HTERT RPE-1 (cell line): ENCODE measurements around the gene RANBP3.
"Not testable (repeated sequence)": the region's sequence is repeated elsewhere in the genome, so short reads cannot be mapped to it uniquely, and the experiment has no call there.

ENCODE experiments used
- in situ Hi-C: fragments of 300-500 bp; cut with MboI; formaldehyde crosslinking; loops from 4 replicates; pipeline ENCODE4 v1.14.3; 2020; ENCODE audit warnings: low sequenced_read_pairs

RANBP3 gene

DNA sequence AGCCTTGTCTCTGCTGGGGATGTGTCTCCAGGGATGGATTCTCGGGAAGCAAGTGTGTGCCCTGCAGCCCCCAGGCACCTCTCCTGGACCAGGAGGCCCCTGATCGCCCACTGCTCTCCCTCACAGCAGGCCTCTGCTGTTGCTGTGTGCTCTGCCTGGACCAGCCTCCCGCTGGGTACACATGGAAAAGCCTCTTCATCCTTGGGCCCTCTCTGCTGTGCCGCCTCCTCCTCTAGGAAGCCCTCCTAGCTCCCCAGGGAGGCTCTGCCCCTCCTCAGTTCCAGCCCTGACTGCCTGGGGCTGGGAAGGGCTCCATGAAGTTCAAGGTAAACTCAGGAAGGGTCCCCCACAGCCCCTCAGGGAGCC, 86.4 kb downstream of the RANBP3 start:
- in situ Hi-C loops: no loop called here

DNA sequence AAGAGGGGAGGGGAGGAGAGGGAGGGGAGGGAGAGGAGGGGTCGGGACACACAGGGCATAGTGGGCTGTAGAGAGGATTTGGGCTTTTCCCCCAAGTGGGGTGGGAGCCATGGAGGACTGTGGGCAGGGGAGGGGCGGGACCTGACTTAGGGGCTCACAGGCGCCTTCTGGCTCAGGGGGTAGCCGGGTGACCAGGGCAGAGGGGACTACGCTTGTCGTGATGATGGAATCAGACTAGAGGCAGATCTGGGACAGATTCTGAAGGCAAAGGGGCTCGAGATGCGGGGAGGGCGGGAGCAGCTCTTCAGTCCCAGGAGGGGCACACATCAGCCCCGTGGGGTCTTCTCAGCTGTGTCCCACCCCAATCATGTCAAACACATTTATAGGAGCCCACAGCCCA, 87.8 kb downstream of the RANBP3 start:
- in situ Hi-C loops: no loop called here

DNA sequence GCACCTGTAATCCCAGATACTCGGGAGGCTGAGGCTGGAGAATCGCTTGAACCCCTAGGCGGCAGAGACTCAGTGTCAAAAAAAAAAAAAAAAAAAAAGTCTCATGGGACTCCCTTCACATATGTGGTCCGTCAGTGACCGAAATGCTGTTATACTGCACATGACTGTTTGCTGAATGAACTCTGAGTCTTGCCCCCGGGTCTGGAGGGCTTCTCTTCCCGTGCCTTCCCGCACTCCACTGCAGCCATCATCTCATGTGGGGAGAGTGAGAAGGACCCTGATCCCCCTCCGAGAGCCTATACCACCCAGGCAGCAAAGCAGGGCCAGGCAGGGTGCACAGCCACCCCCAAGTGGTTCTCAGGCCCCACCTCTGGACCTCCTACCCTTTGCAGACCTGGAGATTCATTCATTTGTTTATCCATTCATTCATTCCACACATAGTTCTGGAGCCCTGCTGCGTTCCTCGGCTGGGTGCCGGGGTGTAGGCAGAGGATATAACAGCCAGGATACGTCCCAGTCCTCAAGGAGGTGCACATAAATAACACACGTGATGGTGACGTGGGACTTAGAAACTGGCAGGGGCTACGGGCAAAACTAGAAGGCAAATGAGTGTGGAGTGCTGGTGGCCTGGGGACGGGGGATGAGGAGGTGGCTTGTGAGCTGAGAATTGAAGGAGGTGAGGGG, 88.5 kb downstream of the RANBP3 start:
- in situ Hi-C loops: no loop called here

DNA sequence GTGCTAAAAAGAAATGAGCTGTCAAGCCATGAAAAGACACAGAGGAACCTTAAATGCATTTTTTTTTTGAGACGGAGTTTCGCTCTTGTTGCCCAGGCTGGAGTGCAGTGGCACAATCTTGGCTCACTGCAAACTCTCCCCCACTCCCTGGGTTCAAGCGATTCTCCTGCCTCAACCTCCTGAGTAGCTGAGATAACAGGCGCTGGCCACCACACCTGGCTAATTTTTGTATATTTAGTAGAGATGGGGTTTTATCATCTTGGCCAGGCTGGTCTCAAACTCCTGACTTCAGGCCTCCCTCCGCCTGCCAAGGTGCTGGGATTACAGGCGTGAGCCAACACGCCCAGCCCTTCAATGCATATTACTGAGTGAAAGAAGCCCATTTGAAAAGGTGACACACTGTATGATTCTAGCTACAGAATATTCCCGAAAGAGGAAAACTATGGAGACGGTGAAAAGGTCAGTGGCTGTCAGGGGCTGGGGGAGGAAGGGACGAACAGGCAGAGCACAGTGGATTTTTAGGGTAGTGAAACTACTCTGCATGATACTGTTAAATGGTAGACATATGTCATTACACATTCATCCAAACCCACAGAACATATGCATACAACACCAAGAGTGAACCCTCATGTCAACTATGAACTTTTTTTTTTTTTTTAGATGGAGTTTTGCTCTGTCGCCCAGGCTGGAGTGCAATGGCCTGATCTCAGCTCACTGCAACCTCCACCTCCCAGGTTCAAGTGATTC, 93.7 kb downstream of the RANBP3 start:
- in situ Hi-C loops: not testable (repeated sequence)

DNA sequence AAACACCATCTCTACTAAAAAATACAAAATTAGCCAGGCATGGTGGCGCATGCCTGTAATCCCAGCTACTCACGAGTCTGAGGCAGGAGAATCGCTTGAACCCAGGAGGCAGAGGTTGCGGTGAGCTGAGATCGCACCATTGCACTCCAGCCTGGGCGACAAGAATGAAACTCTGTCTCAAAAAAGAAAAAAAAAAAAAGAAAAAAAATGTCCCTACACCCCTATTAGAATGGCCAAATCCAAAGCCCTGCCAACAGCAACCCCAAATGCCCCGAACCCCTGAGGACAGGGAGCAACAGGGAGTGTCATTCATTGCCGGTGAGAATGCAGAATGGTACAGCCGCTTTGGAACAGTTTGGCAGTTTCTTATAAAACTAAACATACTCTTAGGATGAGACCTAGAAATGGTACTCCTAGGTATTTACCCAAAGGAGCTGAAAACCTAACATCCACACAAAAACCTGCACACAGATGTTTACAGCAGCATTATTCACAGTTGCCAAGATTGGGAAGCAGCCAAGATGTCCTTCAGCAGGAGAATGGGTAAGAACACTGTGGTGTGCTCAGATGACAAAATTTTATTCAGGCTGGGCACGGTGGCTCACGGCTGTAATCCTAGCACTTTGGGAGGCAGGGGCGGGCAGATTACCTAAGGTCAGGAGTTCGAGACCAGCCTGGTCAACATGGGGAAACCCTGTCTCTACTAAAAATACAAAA, 94.6 kb downstream of the RANBP3 start:
- in situ Hi-C loops: not testable (repeated sequence)

GRCh38 chr19:5882421-5882968, 95.4 kb downstream of the RANBP3 start:
- in situ Hi-C loops: no loop called here

DNA sequence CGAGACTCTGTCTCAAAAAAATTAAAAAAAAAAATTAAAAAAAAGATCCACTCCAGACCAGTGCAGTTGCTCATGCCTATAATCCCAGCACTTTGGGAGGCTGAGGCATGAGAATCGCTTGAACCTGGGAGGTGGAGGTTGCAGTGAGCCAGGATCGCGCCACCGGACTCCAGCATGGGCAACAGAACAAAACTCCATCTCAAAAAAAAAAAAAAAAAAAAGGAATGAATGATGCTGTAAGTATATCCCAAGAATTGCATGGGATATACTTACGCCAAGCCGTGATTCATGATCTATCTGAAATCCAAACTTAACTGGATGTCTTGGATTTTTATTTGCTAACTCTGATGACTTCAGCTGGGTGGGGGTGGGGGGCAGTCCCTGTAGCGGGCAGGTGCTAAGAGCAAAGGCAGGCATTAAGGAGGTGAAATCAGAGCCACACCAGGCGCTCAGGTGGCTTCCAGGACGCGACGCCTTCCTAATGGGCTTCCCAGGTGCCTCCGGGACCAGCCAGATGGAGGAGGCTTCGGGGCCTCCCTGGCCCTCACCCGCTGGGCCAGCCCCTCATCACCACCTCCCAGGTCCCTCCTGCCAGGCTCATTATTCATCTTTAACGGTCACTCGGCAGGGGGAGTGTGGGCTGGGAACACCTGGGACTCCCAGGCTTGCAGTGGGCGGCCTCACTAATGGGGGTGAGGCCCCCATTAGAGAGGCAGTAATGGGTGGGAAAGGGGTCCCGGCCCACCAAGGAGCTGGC, 96.2 kb downstream of the RANBP3 start:
- in situ Hi-C loops: no loop called here

DNA sequence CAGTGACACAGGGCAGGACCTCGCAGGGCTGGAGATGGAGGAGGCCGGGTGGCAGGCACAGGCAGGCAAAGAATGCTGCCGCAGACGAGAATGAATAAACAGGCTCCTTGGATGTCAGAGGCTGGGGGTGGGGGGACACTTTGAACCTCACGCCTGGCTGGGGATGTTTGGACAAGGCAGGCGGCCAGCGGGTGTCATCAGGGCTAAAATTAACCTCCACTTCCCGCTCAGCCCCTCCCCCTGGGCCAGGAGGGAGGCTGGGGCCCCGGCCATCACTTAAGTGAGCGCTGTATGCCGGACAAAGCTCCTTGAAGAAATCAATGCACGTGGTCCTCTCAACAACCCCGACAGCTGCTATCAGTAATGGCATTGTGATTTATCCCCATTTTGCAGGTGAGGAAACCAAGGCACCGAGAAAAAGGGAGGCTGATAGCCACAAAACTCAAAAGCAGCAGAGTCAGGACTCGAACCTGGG, 97.3 kb downstream of the RANBP3 start:
- in situ Hi-C loops: no loop called here

DNA sequence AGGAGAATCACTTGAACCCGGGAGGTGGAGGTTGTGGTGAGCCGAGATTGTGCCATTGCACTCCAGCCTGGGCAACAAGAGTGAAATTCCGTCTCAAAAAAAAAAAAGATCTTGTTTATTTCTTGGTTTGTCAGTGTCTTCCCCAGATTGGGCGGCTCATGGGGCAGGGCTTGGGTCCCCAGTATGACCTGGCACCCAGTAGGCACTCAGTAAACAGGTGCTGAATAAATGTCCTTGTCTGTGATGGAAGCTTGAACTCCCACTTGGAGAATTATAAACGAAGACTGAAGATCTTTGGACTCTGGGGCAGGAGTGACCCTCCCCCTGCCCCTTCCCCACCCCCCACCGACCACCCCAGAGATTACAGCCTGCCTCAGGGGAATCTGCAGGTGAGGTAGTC, 97.7 kb downstream of the RANBP3 start:
- in situ Hi-C loops: no loop called here

GRCh38 chr19:5877882-5878281, 100.1 kb downstream of the RANBP3 start:
- in situ Hi-C loops: no loop called here

GRCh38 chr19:5877427-5877826, 100.5 kb downstream of the RANBP3 start:
- in situ Hi-C loops: no loop called here

DNA sequence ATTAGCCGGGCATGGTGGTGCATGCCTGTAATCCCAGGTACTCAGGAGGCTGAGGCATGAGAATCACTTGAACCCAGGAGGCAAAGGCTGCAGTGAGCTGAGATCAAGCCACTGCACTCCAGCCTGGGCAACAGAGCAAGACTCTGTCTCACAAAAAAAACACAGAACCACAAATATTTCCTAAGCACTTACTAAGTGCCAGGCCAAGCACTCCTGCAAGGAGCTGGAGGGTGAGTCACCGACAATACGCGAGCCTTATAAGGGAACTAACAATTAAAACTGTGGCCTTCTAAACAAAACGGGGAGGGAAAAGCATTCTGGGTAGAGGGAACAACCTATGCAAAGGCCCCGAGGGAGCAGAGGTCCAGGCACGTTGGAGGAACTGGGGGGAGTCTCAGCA, 103.4 kb downstream of the RANBP3 start:
- in situ Hi-C loops: not testable (repeated sequence)

DNA sequence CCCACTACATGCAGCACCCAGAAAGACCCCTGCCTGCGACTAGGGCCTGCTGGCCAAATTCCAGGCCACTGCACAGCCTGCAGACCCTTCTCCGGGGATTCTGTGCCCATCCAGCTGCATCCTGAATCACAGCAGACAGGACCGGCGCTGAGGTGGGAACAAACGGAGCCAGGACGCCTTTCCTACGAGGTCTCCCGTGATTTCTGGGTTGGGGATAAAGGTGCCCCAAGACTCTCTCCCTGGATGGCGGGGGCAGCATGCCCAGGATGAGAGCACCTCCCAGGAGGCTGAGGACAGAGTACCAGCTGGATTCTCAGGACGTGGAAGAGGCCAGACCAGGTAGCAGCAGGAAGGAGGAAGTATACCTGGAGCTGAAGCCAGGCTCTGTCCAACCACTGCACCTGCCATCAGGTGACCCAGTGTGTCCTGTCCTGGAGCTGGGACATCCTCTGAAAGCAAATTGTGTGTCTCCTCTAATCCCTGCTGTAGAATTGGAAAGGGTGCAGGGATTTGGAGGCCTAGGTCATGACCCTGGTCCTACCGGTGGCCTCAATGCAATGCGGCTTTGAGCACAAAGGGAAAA, 104.2 kb downstream of the RANBP3 start:
- in situ Hi-C loops: no loop called here

DNA sequence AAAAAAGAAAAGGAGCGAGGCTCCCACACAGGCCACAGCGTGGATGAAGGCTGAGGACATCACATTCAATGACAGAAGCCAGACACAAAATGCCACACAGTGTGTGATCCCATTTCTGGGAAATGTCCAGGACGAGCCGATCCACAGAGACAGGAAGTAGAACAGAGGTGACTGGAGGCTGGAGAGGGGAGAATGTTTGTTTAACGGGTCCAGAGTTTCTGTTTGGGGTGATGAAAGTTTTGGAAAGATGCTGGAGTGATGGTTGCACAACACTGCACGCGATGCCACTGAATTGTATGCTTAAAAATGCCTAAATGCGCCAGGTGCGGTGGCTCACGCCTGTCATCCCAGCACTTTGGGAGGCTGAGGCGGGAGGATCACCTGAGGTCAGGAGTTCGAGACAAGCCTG, 107.0 kb downstream of the RANBP3 start:
- in situ Hi-C loops: no loop called here

GRCh38 chr19:5867201-5868136, 110.5 kb downstream of the RANBP3 start:
- in situ Hi-C loops: no loop called here
